Esophagus squamous epithelium (tissue), 5 donors: ENCODE data around the gene BACH2. TPM values are rescaled to one million over a fixed set of nuclear protein-coding genes. Genes with fewer than 3 reads are reported as not detected.
A peak's percentile ranks its signal among the peaks of the same experiment; 100 is the strongest.

Experiments used
- DNase-seq: peaks from one replicate; lab custom pipeline; 2025; lab: John Stamatoyannopoulos, UW
- H3K27ac ChIP-seq, 4 donors: fragments of 200-600 bp; sonication (generic); one replicate each; pipeline ENCODE4 v1.5.1; 2016 to 2019; ENCODE audit warnings: mild to moderate bottlenecking in 1 of 4
- H3K27me3 ChIP-seq, 4 donors: fragments of 200-600 bp; sonication (generic); 1 replicate in 3 of 4; 2 replicates in 1 of 4; pipeline versions ENCODE4 v1.5.1 to v1.6.0; 2017 to 2021; ENCODE audit warnings: antibody characterized with exemption in 1 of 4
- H3K36me3 ChIP-seq, 3 donors: fragments of 200-600 bp; sonication (generic); one replicate each; pipeline ENCODE4 v1.5.1; 2016 to 2019
- H3K4me1 ChIP-seq, 3 donors: fragments of 200-600 bp; sonication (generic); one replicate each; pipeline ENCODE4 v1.5.1; 2017 to 2019
- H3K4me3 ChIP-seq, 4 donors: fragments of 200-600 bp; sonication (generic); 1 replicate in 3 of 4; 2 replicates in 1 of 4; pipeline ENCODE4 v1.5.1; 2016 to 2019; ENCODE audit warnings: mild to moderate bottlenecking in 2 of 4, moderate library complexity in 1 of 4
- H3K9me3 ChIP-seq, 3 donors: fragments of 200-600 bp; sonication (generic); one replicate each; pipeline ENCODE4 v1.5.1; 2016 to 2019
- POLR2A ChIP-seq, 4 donors: fragments of 450-650 bp; IDR thresholded peaks; one replicate each; pipeline ENCODE4 v1.6.1; 2017; ENCODE audit warnings: antibody characterized with exemption in 4 of 4, mild to moderate bottlenecking in 4 of 4, moderate library complexity in 3 of 4
- WGBS, 2 donors: methylation state at CpG; one replicate each; pipeline ENCODE4 v1.1.5; 2018; 5-methylcytosine and 5-hydroxymethylcytosine counted together
- intact Hi-C: fragments of 100-400 bp; cut with DNase I; formaldehyde crosslinking; loops from one replicate; pipeline ENCODE4 v1.15.0; 2022
- total RNA-seq, 4 donors: library from RNA; depleted of rRNA; stranded (reverse); fragments of >200 nt; gene quantifications; one replicate each; pipeline ENCODE4 v1.1.0, GENCODE V29; 2016
- TF ChIP-seq, protein P1 (sequence below), 6 experiments: fragments of 450-650 bp in 4 of 6; fragments of 200-600 bp in 2 of 6; sonication (generic) in 2 of 6; IDR thresholded peaks; one replicate each; pipeline ENCODE4 v1.5.1; 2016 to 2019; ENCODE audit warnings: antibody characterized with exemption in 6 of 6, mild to moderate bottlenecking in 4 of 6, moderate library complexity in 4 of 6
- donor health status: DM: yes; HTN: yes; CAD: no.

The BACH2 gene
- total RNA-seq, 4 donors from 2014 or later, result 0.22 to 6.1 (median 0.66) TPM

- H3K4me1 ChIP-seq, result peaks cover 0 to 12% (median 0%) of the 10 kb centered on the region in 3 donors
- peaks cover 0 to 10% (median 10%) of the 10 kb centered on the region in 3 donors for H3K9me3 ChIP-seq
- H3K27ac ChIP-seq, result no peak overlapping the region
- TF ChIP-seq, protein P1, sequence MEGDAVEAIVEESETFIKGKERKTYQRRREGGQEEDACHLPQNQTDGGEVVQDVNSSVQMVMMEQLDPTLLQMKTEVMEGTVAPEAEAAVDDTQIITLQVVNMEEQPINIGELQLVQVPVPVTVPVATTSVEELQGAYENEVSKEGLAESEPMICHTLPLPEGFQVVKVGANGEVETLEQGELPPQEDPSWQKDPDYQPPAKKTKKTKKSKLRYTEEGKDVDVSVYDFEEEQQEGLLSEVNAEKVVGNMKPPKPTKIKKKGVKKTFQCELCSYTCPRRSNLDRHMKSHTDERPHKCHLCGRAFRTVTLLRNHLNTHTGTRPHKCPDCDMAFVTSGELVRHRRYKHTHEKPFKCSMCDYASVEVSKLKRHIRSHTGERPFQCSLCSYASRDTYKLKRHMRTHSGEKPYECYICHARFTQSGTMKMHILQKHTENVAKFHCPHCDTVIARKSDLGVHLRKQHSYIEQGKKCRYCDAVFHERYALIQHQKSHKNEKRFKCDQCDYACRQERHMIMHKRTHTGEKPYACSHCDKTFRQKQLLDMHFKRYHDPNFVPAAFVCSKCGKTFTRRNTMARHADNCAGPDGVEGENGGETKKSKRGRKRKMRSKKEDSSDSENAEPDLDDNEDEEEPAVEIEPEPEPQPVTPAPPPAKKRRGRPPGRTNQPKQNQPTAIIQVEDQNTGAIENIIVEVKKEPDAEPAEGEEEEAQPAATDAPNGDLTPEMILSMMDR (IDR thresholded peaks at IDR 0.05), result no peak
- TF ChIP-seq POLR2A (IDR thresholded peaks at IDR 0.05), result no peak
- H3K36me3 ChIP-seq, result no peaks in the 10 kb centered on the region
- no peak overlapping the region for H3K4me3 ChIP-seq
- H3K27me3 ChIP-seq, result no peaks in the 10 kb centered on the region
- no peak for DNase-seq
- 71 to 73% methylated on average over 6 of the region's 6 CpGs for WGBS, 2 donors
- intact Hi-C loops, result no loop called here
Measured at GRCh38 chr6:90227213-90227612, 69.4 kb downstream of the BACH2 start.

DNA sequence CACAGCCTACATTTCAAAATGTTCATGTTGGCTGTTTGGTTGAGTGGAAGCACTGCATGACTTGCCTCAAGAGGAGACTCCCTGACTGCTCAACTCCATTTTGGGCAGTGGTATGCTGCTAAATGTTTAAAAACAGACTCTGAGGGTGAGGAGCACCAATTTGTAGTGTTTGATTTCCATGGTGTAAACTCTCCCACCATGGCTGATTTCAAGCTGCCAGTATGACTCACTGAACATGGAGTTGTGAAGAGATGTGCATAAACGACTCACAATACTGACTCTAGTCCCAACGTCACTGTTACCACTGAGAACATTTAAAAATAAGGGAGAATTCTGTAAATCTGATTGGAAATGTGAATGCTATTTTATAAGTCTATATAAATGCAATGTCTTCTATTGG lies 70.4 kb downstream of the BACH2 start:
- 39 to 50% methylated on average over 2 of the region's 2 CpGs for WGBS, 2 donors
- Histone ChIP-seq H3K27me3 (no peaks in the 10 kb centered on the region), H3K4me3 (no peak overlapping the region), H3K4me1 (peaks cover 0 to 13% (median 0%) of the 10 kb centered on the region in 3 donors), H3K27ac (no peak overlapping the region), H3K36me3 (no peaks in the 10 kb centered on the region), H3K9me3 (peaks cover 0 to 10% (median 10%) of the 10 kb centered on the region in 3 donors)
- no peak for DNase-seq
- TF ChIP-seq, protein P1 (IDR thresholded peaks at IDR 0.05), result no peak
- no peak for TF ChIP-seq POLR2A (IDR thresholded peaks at IDR 0.05)
- intact Hi-C loops, result no loop called here

DNA sequence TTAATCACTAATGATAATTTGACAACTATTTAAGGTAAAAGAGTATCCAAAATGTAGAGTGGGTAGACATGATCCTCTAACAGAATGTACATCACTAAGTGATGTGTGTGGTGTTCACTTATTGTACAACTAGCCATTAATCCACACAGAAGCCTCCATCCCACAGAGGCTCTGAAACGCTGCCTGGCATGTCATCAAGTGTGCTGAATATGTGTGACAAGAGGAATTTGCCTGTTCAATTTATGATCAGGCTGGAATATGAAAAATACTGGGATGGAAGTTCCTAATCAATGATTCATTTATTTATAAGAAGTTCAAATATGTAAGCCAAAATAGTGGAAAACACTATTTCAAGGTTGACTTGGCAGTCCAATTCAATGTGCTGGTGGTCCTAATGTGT lies 72.4 kb downstream of the BACH2 start:
- peaks cover 6 to 24% (median 16%) of the 10 kb centered on the region in 3 donors for H3K4me1 ChIP-seq
- H3K4me3 ChIP-seq, result no peak overlapping the region
- no peak for DNase-seq
- H3K36me3 ChIP-seq, result no peaks in the 10 kb centered on the region
- H3K27ac ChIP-seq, result no peak overlapping the region
- WGBS, 2 donors, result 75 to 77% methylated on average over 1 of the region's 1 CpG
- peaks cover 0 to 10% (median 10%) of the 10 kb centered on the region in 3 donors for H3K9me3 ChIP-seq
- H3K27me3 ChIP-seq, result no peaks in the 10 kb centered on the region
- intact Hi-C loops, result no loop called here
- no peak for TF ChIP-seq POLR2A (IDR thresholded peaks at IDR 0.05)
- TF ChIP-seq, protein P1 (IDR thresholded peaks at IDR 0.05), result no peak

DNA sequence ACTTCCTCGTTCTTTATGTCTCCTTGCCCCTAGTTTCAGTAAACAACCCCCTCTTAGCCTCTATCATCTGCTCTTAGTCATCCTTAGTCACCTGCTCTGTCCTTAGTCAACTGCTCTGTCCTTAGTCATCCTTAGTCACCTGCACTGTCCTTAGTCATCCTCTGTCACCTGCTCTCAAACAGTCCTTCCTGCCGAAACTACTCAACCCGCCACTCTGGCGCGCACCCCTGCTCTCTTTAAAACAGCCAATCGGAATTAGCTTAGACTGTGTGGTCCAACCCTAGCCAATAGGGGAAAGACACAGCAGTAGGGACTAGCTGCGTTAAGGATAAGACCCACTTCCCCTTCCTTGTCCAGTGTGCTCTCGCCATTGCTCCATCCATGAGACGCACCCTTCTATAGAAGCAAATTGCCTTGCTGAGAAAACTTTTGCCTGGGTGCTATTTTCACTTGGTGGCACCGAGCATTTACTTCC lies 73.9 kb downstream of the BACH2 start:
- Histone ChIP-seq H3K27me3 (no peaks in the 10 kb centered on the region), H3K36me3 (no peaks in the 10 kb centered on the region), H3K4me3 (no peak overlapping the region), H3K9me3 (peaks cover 0 to 10% (median 10%) of the 10 kb centered on the region in 3 donors), H3K4me1 (peaks cover 12 to 38% (median 23%) of the 10 kb centered on the region in 3 donors), H3K27ac (peak overlapping the region in 3 of 4 donors; percentile 11 to 64 (median 45))
- intact Hi-C loops, result no loop called here
- no peak for DNase-seq
- WGBS, 2 donors, result 81 to 85% methylated on average over 9 to 10 of the region's 10 CpGs
- TF ChIP-seq, protein P1 (IDR thresholded peaks at IDR 0.05), result no peak
- no peak for TF ChIP-seq POLR2A (IDR thresholded peaks at IDR 0.05)

DNA sequence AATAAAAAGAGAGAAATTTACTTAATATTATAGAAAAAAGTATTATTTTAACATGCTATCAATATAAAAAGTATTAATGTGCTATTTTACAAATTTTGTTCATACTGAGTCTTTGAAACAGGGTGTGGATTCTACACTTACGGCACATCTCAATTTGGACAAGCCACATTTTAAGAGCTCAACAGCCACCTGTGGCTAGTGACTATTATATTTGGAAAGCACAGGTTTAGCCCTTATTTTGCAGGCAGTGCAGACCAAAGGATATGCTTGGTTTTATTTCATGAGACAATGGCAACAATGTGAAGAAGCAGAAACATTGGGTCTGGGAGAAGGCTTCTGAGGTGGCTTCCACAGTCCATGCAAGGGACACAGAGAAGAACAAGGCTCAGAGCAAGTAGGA lies 74.6 kb downstream of the BACH2 start:
- Histone ChIP-seq H3K4me1 (peaks cover 16 to 46% (median 23%) of the 10 kb centered on the region in 3 donors), H3K9me3 (peaks cover 0 to 10% (median 10%) of the 10 kb centered on the region in 3 donors), H3K4me3 (no peak overlapping the region), H3K27ac (peak overlapping the region in 3 of 4 donors; percentile 11 to 64 (median 45)), H3K36me3 (no peaks in the 10 kb centered on the region), H3K27me3 (no peaks in the 10 kb centered on the region)
- DNase-seq, result no peak
- intact Hi-C loops, result no loop called here
- TF ChIP-seq, protein P1 (IDR thresholded peaks at IDR 0.05), result no peak
- TF ChIP-seq POLR2A (IDR thresholded peaks at IDR 0.05), result no peak
- 90 to 95% methylated on average over 1 of the region's 1 CpG for WGBS, 2 donors
